ENCODE measurements around the gene NF2.
A peak's percentile ranks its signal among the peaks of the same experiment; 100 is the strongest.

NF2 gene

DNA sequence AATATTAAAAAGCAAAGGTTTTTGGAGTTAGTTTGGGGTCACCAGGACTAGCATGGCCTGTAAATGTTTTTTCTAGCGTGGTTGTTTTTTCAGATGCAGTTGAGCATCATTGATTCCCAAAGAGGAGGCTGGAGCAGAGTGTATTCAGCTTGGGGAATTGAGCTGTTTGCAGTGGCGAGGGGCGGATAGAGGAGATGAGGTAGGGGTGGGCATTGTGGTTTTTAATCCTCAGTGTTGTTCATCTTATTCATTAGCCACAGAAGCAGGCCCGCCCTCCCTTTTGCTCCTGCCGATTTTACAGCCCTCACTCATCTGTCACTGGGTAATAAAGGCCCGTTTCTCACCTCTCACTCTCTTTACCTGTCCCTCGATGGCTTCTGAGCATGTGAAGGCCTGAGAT, 51.4 kb downstream of the NF2 start:
- Mint-ChIP-seq H3K36me3 (ENCODE audit: low read depth) (peaks cover 9% of the 10 kb centered on the region), H3K4me1 (no peaks in the 10 kb centered on the region), H3K27me3 (no peaks in the 10 kb centered on the region), H3K4me3 (no peak overlapping the region), H3K27ac (no peak overlapping the region), H3K9me3 (no peaks in the 10 kb centered on the region)
- ATAC-seq (no peak), DNase-seq (no peak)

GRCh38 chr22:29658176-29658575, 54.7 kb downstream of the NF2 start:
- Mint-ChIP-seq H3K27me3 (no peaks in the 10 kb centered on the region), H3K36me3 (ENCODE audit: low read depth) (peaks cover 12% of the 10 kb centered on the region), H3K4me3 (no peak overlapping the region), H3K27ac (no peak overlapping the region), H3K9me3 (no peaks in the 10 kb centered on the region), H3K4me1 (no peaks in the 10 kb centered on the region)
- no peak for ATAC-seq
- no peak for DNase-seq

- Mint-ChIP-seq H3K27ac (no peak overlapping the region), H3K4me3 (no peak overlapping the region), H3K27me3 (no peaks in the 10 kb centered on the region), H3K9me3 (no peaks in the 10 kb centered on the region), H3K4me1 (no peaks in the 10 kb centered on the region), H3K36me3 (ENCODE audit: low read depth) (peaks cover 16% of the 10 kb centered on the region)
- no peak for DNase-seq
- ATAC-seq, result no peak
Measured at GRCh38 chr22:29660021-29660420, 56.6 kb downstream of the NF2 start.

- peaks cover 15% of the 10 kb centered on the region for H3K36me3 Mint-ChIP-seq (ENCODE audit: low read depth)
- ATAC-seq (no peak), DNase-seq (no peak)
- no peak overlapping the region for H3K27ac Mint-ChIP-seq
- H3K27me3 Mint-ChIP-seq, result no peaks in the 10 kb centered on the region
- H3K4me3 Mint-ChIP-seq, result no peak overlapping the region
- H3K4me1 Mint-ChIP-seq, result no peaks in the 10 kb centered on the region
- H3K9me3 Mint-ChIP-seq, result no peaks in the 10 kb centered on the region
Measured at GRCh38 chr22:29661336-29661735, 57.9 kb downstream of the NF2 start.

DNA sequence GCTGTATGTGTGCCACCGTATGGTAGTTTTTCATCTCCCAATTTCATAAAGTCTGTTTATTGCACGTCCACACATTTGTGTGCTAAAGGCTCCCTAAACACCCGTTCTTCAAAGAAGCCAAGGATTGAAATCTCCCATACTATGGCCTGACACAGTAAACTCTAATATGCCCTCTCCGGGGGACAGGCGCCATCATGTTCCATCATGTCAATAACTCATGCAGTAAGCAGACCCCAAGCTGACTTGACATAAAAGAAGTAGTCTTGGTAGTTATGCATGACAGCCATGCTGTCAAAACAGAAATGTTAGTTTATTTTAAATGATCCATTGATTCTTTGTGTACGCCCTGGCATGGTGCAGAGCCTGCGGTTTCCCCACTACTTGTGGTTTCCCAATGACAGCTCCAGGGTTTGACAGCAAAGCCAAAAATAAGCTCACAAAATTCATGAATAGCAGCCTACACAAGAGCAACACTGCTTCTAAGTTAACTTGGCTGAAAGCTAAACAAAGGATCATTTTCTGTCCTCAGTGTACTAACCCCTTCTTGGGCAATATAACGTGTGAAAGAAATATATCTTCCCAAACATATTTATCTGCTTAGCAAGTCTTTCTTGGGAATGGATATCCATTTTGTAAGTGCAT, 59.9 kb downstream of the NF2 start:
- H3K4me3 Mint-ChIP-seq, result no peak overlapping the region
- DNase-seq, result no peak
- no peaks in the 10 kb centered on the region for H3K4me1 Mint-ChIP-seq
- ATAC-seq, result no peak
- peaks cover 15% of the 10 kb centered on the region for H3K36me3 Mint-ChIP-seq (ENCODE audit: low read depth)
- H3K27ac Mint-ChIP-seq, result no peak overlapping the region
- no peaks in the 10 kb centered on the region for H3K27me3 Mint-ChIP-seq
- no peaks in the 10 kb centered on the region for H3K9me3 Mint-ChIP-seq

DNA sequence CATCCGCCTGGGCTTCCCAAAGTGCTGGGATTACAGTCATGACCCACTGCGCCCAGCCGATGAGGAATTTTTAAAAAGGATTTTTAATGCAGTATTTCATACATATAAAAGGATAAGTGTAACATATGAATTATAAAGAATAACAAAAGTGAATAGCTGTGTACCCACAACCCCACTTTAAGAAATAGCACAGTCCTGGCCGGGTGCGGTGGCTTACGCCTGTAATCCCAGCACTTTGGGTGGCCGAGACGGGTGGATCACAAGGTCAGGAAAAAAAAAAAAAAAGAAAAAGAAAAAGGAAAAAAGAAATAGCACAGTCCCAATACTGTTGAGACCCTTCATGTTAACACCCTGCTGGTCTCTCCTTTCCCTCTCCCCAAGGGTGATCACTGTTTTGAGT, 62.1 kb downstream of the NF2 start:
- Mint-ChIP-seq H3K36me3 (ENCODE audit: low read depth) (peaks cover 24% of the 10 kb centered on the region), H3K9me3 (no peaks in the 10 kb centered on the region), H3K27me3 (no peaks in the 10 kb centered on the region), H3K27ac (no peak overlapping the region), H3K4me3 (no peak overlapping the region), H3K4me1 (no peaks in the 10 kb centered on the region)
- ATAC-seq, result no peak
- DNase-seq, result no peak

GRCh38 chr22:29668673-29669072, 65.2 kb downstream of the NF2 start:
- H3K27me3 Mint-ChIP-seq, result no peaks in the 10 kb centered on the region
- no peaks in the 10 kb centered on the region for H3K4me1 Mint-ChIP-seq
- no peaks in the 10 kb centered on the region for H3K9me3 Mint-ChIP-seq
- no peak overlapping the region for H3K4me3 Mint-ChIP-seq
- H3K36me3 Mint-ChIP-seq (ENCODE audit: low read depth), result peaks cover 27% of the 10 kb centered on the region
- H3K27ac Mint-ChIP-seq, result no peak overlapping the region
- DNase-seq (no peak), ATAC-seq (no peak)

- Mint-ChIP-seq H3K9me3 (no peaks in the 10 kb centered on the region), H3K4me1 (no peaks in the 10 kb centered on the region), H3K27ac (no peak overlapping the region), H3K4me3 (no peak overlapping the region), H3K27me3 (no peaks in the 10 kb centered on the region), H3K36me3 (ENCODE audit: low read depth) (peaks cover 35% of the 10 kb centered on the region)
- DNase-seq (no peak), ATAC-seq (no peak)
Measured at GRCh38 chr22:29670626-29671025, 67.2 kb downstream of the NF2 start.

GRCh38 chr22:29673361-29674066, 70.1 kb downstream of the NF2 start:
- Mint-ChIP-seq H3K4me1 (no peaks in the 10 kb centered on the region), H3K27me3 (no peaks in the 10 kb centered on the region), H3K4me3 (no peak overlapping the region), H3K36me3 (ENCODE audit: low read depth) (peaks cover 39% of the 10 kb centered on the region), H3K9me3 (no peaks in the 10 kb centered on the region), H3K27ac (no peak overlapping the region)
- ATAC-seq, result no peak
- DNase-seq, result no peak

GRCh38 chr22:29674121-29674520, 70.7 kb downstream of the NF2 start:
- Mint-ChIP-seq H3K27me3 (no peaks in the 10 kb centered on the region), H3K36me3 (ENCODE audit: low read depth) (peaks cover 36% of the 10 kb centered on the region), H3K4me1 (no peaks in the 10 kb centered on the region), H3K9me3 (no peaks in the 10 kb centered on the region), H3K4me3 (no peak overlapping the region), H3K27ac (no peak overlapping the region)
- ATAC-seq (no peak), DNase-seq (no peak)

DNA sequence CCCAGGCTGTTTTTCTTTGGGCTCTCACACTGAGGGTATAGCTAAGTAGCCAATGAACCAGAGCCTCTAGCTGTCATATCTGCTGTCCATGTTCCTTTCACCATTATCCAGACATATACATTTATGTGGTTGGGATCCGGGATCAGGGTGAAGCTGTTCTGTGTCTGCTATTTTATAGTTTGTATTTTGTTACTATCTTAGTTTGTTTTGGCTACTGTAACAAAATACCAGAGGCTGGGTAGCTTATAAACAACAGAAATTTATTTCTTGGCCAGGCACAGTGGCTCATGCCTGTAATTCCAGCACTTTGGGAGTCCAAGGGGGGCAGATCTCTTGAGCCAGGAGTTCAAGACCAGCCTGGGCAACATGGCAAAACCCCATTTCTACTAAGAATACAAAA, 75.9 kb downstream of the NF2 start:
- DNase-seq (no peak), ATAC-seq (no peak)
- no peak overlapping the region for H3K4me3 Mint-ChIP-seq
- no peak overlapping the region for H3K27ac Mint-ChIP-seq
- H3K4me1 Mint-ChIP-seq, result no peaks in the 10 kb centered on the region
- peaks cover 28% of the 10 kb centered on the region for H3K36me3 Mint-ChIP-seq (ENCODE audit: low read depth)
- no peaks in the 10 kb centered on the region for H3K27me3 Mint-ChIP-seq
- no peaks in the 10 kb centered on the region for H3K9me3 Mint-ChIP-seq

DNA sequence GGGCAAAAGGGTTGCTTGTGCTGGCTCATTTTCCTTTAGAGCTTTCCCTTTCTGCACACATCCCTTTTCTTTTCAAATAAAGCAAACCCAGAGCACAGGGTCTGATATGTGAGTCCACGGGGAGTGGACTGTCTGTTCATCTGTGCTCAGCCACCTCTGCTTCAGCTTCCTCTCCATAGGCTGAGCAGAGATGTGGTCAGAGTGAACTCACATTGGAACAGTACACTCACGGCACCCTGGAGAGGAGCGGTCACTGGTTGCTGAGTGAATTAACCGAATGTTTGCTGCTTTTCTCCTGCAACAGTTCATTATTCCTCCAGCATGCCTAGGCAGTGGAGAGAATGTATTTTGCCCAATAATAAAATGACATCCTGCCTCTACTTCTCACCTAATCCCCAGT, 80.1 kb downstream of the NF2 start:
- no peak for DNase-seq
- ATAC-seq, result no peak
- Mint-ChIP-seq H3K4me3 (no peak overlapping the region), H3K9me3 (no peaks in the 10 kb centered on the region), H3K4me1 (no peaks in the 10 kb centered on the region), H3K36me3 (ENCODE audit: low read depth) (peaks cover 11% of the 10 kb centered on the region), H3K27me3 (no peaks in the 10 kb centered on the region), H3K27ac (no peak overlapping the region)

DNA sequence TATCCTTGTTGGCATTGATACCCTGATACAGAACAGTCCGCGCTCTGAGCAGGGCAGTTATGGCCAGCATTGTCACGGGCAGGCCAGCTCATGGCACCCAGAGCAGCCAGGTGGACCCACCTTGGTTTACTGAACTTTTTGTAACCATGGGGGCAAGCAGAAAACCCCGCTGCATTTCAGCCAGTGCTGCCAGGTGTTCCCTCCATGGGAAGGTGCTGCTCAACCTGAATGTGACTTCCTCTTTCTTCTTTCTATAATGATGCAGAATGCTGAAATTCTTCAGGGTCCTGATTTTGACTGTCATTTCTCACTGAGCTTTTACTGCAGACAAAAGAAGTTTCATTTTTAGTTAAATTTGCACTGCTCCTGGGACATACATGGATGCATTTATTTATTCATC, 80.8 kb downstream of the NF2 start:
- Mint-ChIP-seq H3K36me3 (ENCODE audit: low read depth) (peaks cover 11% of the 10 kb centered on the region), H3K4me3 (no peak overlapping the region)
- ATAC-seq, result no peak

GRCh38 chr22:29689206-29689879, 85.9 kb downstream of the NF2 start:
- Mint-ChIP-seq H3K27me3 (no peaks in the 10 kb centered on the region), H3K27ac (no peak overlapping the region), H3K4me3 (no peak overlapping the region), H3K4me1 (no peaks in the 10 kb centered on the region), H3K36me3 (ENCODE audit: low read depth) (peaks cover 1% of the 10 kb centered on the region), H3K9me3 (no peaks in the 10 kb centered on the region)
- DNase-seq (no peak), ATAC-seq (no peak)

More for the DNA sequence above, 80.8 kb downstream of the NF2 start:
- no peaks in the 10 kb centered on the region for H3K4me1 Mint-ChIP-seq
- H3K9me3 Mint-ChIP-seq, result no peaks in the 10 kb centered on the region
- no peak for DNase-seq
- H3K27me3 Mint-ChIP-seq, result no peaks in the 10 kb centered on the region
- H3K27ac Mint-ChIP-seq, result no peak overlapping the region

GRCh38 chr22:29689880-29690213, 86.4 kb downstream of the NF2 start:
- no peaks in the 10 kb centered on the region for H3K36me3 Mint-ChIP-seq (ENCODE audit: low read depth)
- peak; percentile 44 for DNase-seq
- H3K9me3 Mint-ChIP-seq, result no peaks in the 10 kb centered on the region
- no peak overlapping the region for H3K4me3 Mint-ChIP-seq
- ATAC-seq, result no peak
- H3K27me3 Mint-ChIP-seq, result no peaks in the 10 kb centered on the region
- H3K27ac Mint-ChIP-seq, result no peak overlapping the region
- H3K4me1 Mint-ChIP-seq, result no peaks in the 10 kb centered on the region
